ENCODE results near the gene RBP3. TPM values are rescaled to one million over a fixed set of nuclear protein-coding genes. Genes with fewer than 3 reads are reported as not detected.

Gene RBP3
- total RNA-seq, 1 donor from 2014 or later = not detected

- no peak for DNase-seq (ENCODE audit: extremely low spot score in 2 of 2)
- Histone ChIP-seq H3K4me1 (no peaks in the 10 kb centered on the region), H3K27me3 (no peaks in the 10 kb centered on the region), H3K4me3 (no peak overlapping the region), H3K27ac (no peak overlapping the region), H3K9me3 (no peaks in the 10 kb centered on the region), H3K36me3 (no peaks in the 10 kb centered on the region)
- TF ChIP-seq POLR2A (IDR thresholded peaks at IDR 0.05) (no peak), CTCF (IDR thresholded peaks at IDR 0.05) (no peak), POLR2AphosphoS5 (IDR thresholded peaks at IDR 0.05; ENCODE audit: insufficient read depth in 1 of 2, low read depth in 1 of 2) (no peak)
- intact Hi-C loops (cut with DNase I) = no loop called here
These were observed 1.4 kb upstream of the RBP3 start for GRCh38 chr10:47346581-47347302.

GRCh38 chr10:47347303-47347675 is 874 bp upstream of the RBP3 start:
- no peak overlapping the region for H3K4me3 ChIP-seq
- no peaks in the 10 kb centered on the region for H3K36me3 ChIP-seq
- no peaks in the 10 kb centered on the region for H3K9me3 ChIP-seq
- H3K27ac ChIP-seq = no peak overlapping the region
- intact Hi-C loops (cut with DNase I) = no loop called here
- no peak for DNase-seq (ENCODE audit: extremely low spot score in 2 of 2)
- no peak for TF ChIP-seq POLR2AphosphoS5 (IDR thresholded peaks at IDR 0.05; ENCODE audit: insufficient read depth in 1 of 2, low read depth in 1 of 2)
- no peak for TF ChIP-seq POLR2A (IDR thresholded peaks at IDR 0.05)
- TF ChIP-seq CTCF (IDR thresholded peaks at IDR 0.05) = no peak
- H3K27me3 ChIP-seq = no peaks in the 10 kb centered on the region
- H3K4me1 ChIP-seq = no peaks in the 10 kb centered on the region

- H3K9me3 ChIP-seq = no peaks in the 10 kb centered on the region
- no peaks in the 10 kb centered on the region for H3K36me3 ChIP-seq
- TF ChIP-seq POLR2AphosphoS5 (IDR thresholded peaks at IDR 0.05; ENCODE audit: insufficient read depth in 1 of 2, low read depth in 1 of 2) (no peak), CTCF (IDR thresholded peaks at IDR 0.05) (no peak)
- intact Hi-C loops (cut with DNase I) = no loop called here
- DNase-seq (ENCODE audit: extremely low spot score in 2 of 2) = no peak
- H3K27me3 ChIP-seq = no peaks in the 10 kb centered on the region
- no peaks in the 10 kb centered on the region for H3K4me1 ChIP-seq
- H3K27ac ChIP-seq = no peak overlapping the region
- no peak overlapping the region for H3K4me3 ChIP-seq
These were observed 703 bp downstream of the RBP3 start for GRCh38 chr10:47348661-47349470.

- Histone ChIP-seq H3K27me3 (no peaks in the 10 kb centered on the region), H3K27ac (no peak overlapping the region), H3K9me3 (no peaks in the 10 kb centered on the region), H3K4me1 (no peaks in the 10 kb centered on the region), H3K36me3 (no peaks in the 10 kb centered on the region), H3K4me3 (no peak overlapping the region)
- DNase-seq (ENCODE audit: extremely low spot score in 2 of 2) = no peak
- intact Hi-C loops (cut with DNase I) = no loop called here
- TF ChIP-seq CTCF (IDR thresholded peaks at IDR 0.05) (no peak), POLR2A (IDR thresholded peaks at IDR 0.05) (no peak), POLR2AphosphoS5 (IDR thresholded peaks at IDR 0.05; ENCODE audit: insufficient read depth in 1 of 2, low read depth in 1 of 2) (no peak)
These were observed 1.4 kb downstream of the RBP3 start for GRCh38 chr10:47349516-47349915.

- no peak for DNase-seq (ENCODE audit: extremely low spot score in 2 of 2)
- no peaks in the 10 kb centered on the region for H3K36me3 ChIP-seq
- H3K27me3 ChIP-seq = no peaks in the 10 kb centered on the region
- TF ChIP-seq CTCF (IDR thresholded peaks at IDR 0.05) = no peak
- TF ChIP-seq POLR2A (IDR thresholded peaks at IDR 0.05) = no peak
- TF ChIP-seq POLR2AphosphoS5 (IDR thresholded peaks at IDR 0.05; ENCODE audit: insufficient read depth in 1 of 2, low read depth in 1 of 2) = no peak
- H3K4me3 ChIP-seq = no peak overlapping the region
- H3K9me3 ChIP-seq = no peaks in the 10 kb centered on the region
- H3K27ac ChIP-seq = no peak overlapping the region
- no peaks in the 10 kb centered on the region for H3K4me1 ChIP-seq
- intact Hi-C loops (cut with DNase I) = no loop called here
These were observed 1.8 kb downstream of the RBP3 start for GRCh38 chr10:47349941-47350371.
